ENCODE measurements around the gene MRC1.

- TF ChIP-seq POLR2AphosphoS5 (IDR thresholded peaks at IDR 0.05) = no peak
- TF ChIP-seq, protein P1, sequence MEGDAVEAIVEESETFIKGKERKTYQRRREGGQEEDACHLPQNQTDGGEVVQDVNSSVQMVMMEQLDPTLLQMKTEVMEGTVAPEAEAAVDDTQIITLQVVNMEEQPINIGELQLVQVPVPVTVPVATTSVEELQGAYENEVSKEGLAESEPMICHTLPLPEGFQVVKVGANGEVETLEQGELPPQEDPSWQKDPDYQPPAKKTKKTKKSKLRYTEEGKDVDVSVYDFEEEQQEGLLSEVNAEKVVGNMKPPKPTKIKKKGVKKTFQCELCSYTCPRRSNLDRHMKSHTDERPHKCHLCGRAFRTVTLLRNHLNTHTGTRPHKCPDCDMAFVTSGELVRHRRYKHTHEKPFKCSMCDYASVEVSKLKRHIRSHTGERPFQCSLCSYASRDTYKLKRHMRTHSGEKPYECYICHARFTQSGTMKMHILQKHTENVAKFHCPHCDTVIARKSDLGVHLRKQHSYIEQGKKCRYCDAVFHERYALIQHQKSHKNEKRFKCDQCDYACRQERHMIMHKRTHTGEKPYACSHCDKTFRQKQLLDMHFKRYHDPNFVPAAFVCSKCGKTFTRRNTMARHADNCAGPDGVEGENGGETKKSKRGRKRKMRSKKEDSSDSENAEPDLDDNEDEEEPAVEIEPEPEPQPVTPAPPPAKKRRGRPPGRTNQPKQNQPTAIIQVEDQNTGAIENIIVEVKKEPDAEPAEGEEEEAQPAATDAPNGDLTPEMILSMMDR (IDR thresholded peaks at IDR 0.05) = no peak
- TF ChIP-seq EP300 (IDR thresholded peaks at IDR 0.05) = no peak
- TF ChIP-seq POLR2A (IDR thresholded peaks at IDR 0.05) = no peak
These were observed 96.9 kb downstream of the MRC1 start for GRCh38 chr10:17906002-17906401.

Measured in gastroesophageal sphincter (tissue), 3 donors.